SK-N-MC (cell line): ENCODE results near the gene FBLL1.

Experiments
- EZH2 ChIP-seq: fragments of 200-600 bp; sonication (generic); IDR thresholded peaks from one replicate; pipeline ENCODE4 v1.6.1; 2017; ENCODE audit warnings: antibody characterized with exemption
- POLR2AphosphoS5 ChIP-seq: IDR thresholded peaks from 2 replicates; pipeline ENCODE4 v1.6.1; 2012; ENCODE audit warnings: mild to moderate bottlenecking, low read depth, low read length, borderline replicate concordance

- TF ChIP-seq POLR2AphosphoS5: no peak
- TF ChIP-seq EZH2: no peak
Observed at GRCh38 chr5:168570490-168571328, 41.6 kb downstream of the FBLL1 start.
